Breast epithelium (tissue), 4 donors: ENCODE data around the gene FARSB. TPM values are rescaled to one million over a fixed set of nuclear protein-coding genes. Genes with fewer than 3 reads are reported as not detected.

Experiments used
- DNase-seq, 2 donors: peaks; one replicate each; pipeline ENCODE4 v3.0.0-alpha.2; 2019; ENCODE audit warnings: low spot score in 2 of 2
- H3K27ac ChIP-seq, 2 donors: fragments of 200-600 bp; sonication (generic) in 1 of 2; one replicate each; pipeline ENCODE4 v1.5.1; 2016 to 2019; ENCODE audit warnings: mild to moderate bottlenecking in 1 of 2
- H3K27me3 ChIP-seq, 2 donors: fragments of 200-600 bp; sonication (generic) in 1 of 2; one replicate each; pipeline versions ENCODE4 v1.5.1 to v1.6.0; 2017 to 2019; ENCODE audit warnings: control low read depth in 1 of 2, mild to moderate bottlenecking in 1 of 2
- H3K36me3 ChIP-seq: fragments of 200-600 bp; one replicate; pipeline ENCODE4 v1.5.1; 2019
- H3K4me1 ChIP-seq, 2 donors: fragments of 200-600 bp; sonication (generic); one replicate each; pipeline ENCODE4 v1.5.1; 2016 to 2019; ENCODE audit warnings: control low read depth in 1 of 2
- H3K4me3 ChIP-seq, 3 donors: fragments of 200-600 bp; sonication (generic); 1 replicate in 2 of 3; 2 replicates in 1 of 3; pipeline ENCODE4 v1.5.1; 2016 to 2019; ENCODE audit warnings: mild to moderate bottlenecking in 3 of 3, moderate library complexity in 2 of 3
- H3K9me3 ChIP-seq, 2 donors: fragments of 200-600 bp; sonication (generic) in 1 of 2; one replicate each; pipeline ENCODE4 v1.5.1; 2016 to 2019; ENCODE audit warnings: control low read depth in 1 of 2
- CTCF ChIP-seq, 3 donors: fragments of 450-650 bp; IDR thresholded peaks; one replicate each; pipeline ENCODE4 v1.5.1; 2016 to 2017; ENCODE audit warnings: antibody characterized with exemption in 3 of 3, mild to moderate bottlenecking in 3 of 3, moderate library complexity in 3 of 3
- POLR2A ChIP-seq: fragments of 450-650 bp; IDR thresholded peaks from one replicate; pipeline ENCODE4 v1.6.1; 2016; ENCODE audit warnings: antibody characterized with exemption, mild to moderate bottlenecking, moderate library complexity
- POLR2AphosphoS5 ChIP-seq, 3 donors: sonication (generic); formaldehyde crosslinking; IDR thresholded peaks; one replicate each; pipeline ENCODE4 v1.6.1; 2017; ENCODE audit warnings: antibody characterized with exemption in 3 of 3
- intact Hi-C: fragments of 100-400 bp; cut with DNase I; formaldehyde crosslinking; loops from one replicate; pipeline ENCODE4 v1.15.1; 2023; ENCODE audit warnings: low total_unique reads
- total RNA-seq, 3 donors: library from RNA; depleted of rRNA; stranded (reverse); fragments of >200 nt; gene quantifications; one replicate each; pipeline ENCODE4 v1.1.0, GENCODE V29; 2016

FARSB gene
- total RNA-seq, 3 donors from 2014 or later: 11.8 to 19.0 (median 18.7) TPM

- H3K27me3 ChIP-seq: no peaks in the 10 kb centered on the region
- intact Hi-C loops: no loop called here
- H3K9me3 ChIP-seq: no peaks in the 10 kb centered on the region
- H3K36me3 ChIP-seq: no peaks in the 10 kb centered on the region
- TF ChIP-seq POLR2A (no peak), CTCF (IDR thresholded peaks at IDR 0.05) (no peak), POLR2AphosphoS5 (IDR thresholded peaks at IDR 0.05) (no peak)
- H3K4me1 ChIP-seq: no peaks in the 10 kb centered on the region
- no peak overlapping the region for H3K27ac ChIP-seq
- DNase-seq: no peak
- H3K4me3 ChIP-seq: no peak overlapping the region
Measured at GRCh38 chr2:222547083-222547482, 108.8 kb downstream of the FARSB start.

GRCh38 chr2:222545823-222546795 lies 109.8 kb downstream of the FARSB start:
- no peaks in the 10 kb centered on the region for H3K36me3 ChIP-seq
- DNase-seq: no peak
- intact Hi-C loops: no loop called here
- H3K9me3 ChIP-seq: no peaks in the 10 kb centered on the region
- H3K4me1 ChIP-seq: no peaks in the 10 kb centered on the region
- H3K27me3 ChIP-seq: no peaks in the 10 kb centered on the region
- no peak overlapping the region for H3K27ac ChIP-seq
- TF ChIP-seq POLR2A (no peak), POLR2AphosphoS5 (IDR thresholded peaks at IDR 0.05) (no peak), CTCF (IDR thresholded peaks at IDR 0.05) (no peak)
- H3K4me3 ChIP-seq: no peak overlapping the region

- H3K4me1 ChIP-seq: no peaks in the 10 kb centered on the region
- DNase-seq: no peak
- no peak overlapping the region for H3K27ac ChIP-seq
- H3K9me3 ChIP-seq: no peaks in the 10 kb centered on the region
- intact Hi-C loops: no loop called here
- H3K36me3 ChIP-seq: no peaks in the 10 kb centered on the region
- TF ChIP-seq POLR2AphosphoS5 (IDR thresholded peaks at IDR 0.05) (no peak), CTCF (IDR thresholded peaks at IDR 0.05) (no peak), POLR2A (no peak)
- H3K27me3 ChIP-seq: no peaks in the 10 kb centered on the region
- no peak overlapping the region for H3K4me3 ChIP-seq
Measured at GRCh38 chr2:222544661-222545060, 111.2 kb downstream of the FARSB start.

- Histone ChIP-seq H3K27me3 (no peaks in the 10 kb centered on the region), H3K27ac (no peak overlapping the region), H3K4me3 (no peak overlapping the region), H3K36me3 (no peaks in the 10 kb centered on the region), H3K4me1 (no peaks in the 10 kb centered on the region), H3K9me3 (no peaks in the 10 kb centered on the region)
- no peak for TF ChIP-seq POLR2AphosphoS5 (IDR thresholded peaks at IDR 0.05)
- no peak for TF ChIP-seq CTCF (IDR thresholded peaks at IDR 0.05)
- TF ChIP-seq POLR2A: no peak
- no peak for DNase-seq
- intact Hi-C loops: no loop called here
Measured at GRCh38 chr2:222538535-222538934, 117.4 kb downstream of the FARSB start.

- Histone ChIP-seq H3K4me3 (no peak overlapping the region), H3K27me3 (no peaks in the 10 kb centered on the region), H3K27ac (no peak overlapping the region), H3K9me3 (no peaks in the 10 kb centered on the region), H3K36me3 (no peaks in the 10 kb centered on the region), H3K4me1 (no peaks in the 10 kb centered on the region)
- TF ChIP-seq CTCF (IDR thresholded peaks at IDR 0.05) (no peak), POLR2AphosphoS5 (IDR thresholded peaks at IDR 0.05) (no peak)
- no peak for DNase-seq
- intact Hi-C loops: no loop called here
Measured at GRCh38 chr2:222535477-222535876, 120.4 kb downstream of the FARSB start.
